IPS-15b (cell line): Measurements from ENCODE around the gene WNT3A.

Source experiments
- H3K27me3 ChIP-seq: one replicate; pipeline ENCODE4 v1.6.1; 2013; ENCODE audit warnings: low read length; ENCODE audit not compliant: control insufficient read depth, insufficient read depth
- H3K36me3 ChIP-seq: one replicate; pipeline ENCODE4 v1.6.1; 2013; ENCODE audit warnings: low read length; ENCODE audit not compliant: control insufficient read depth, insufficient read depth
- H3K4me1 ChIP-seq: one replicate; pipeline ENCODE4 v1.6.1; 2013; ENCODE audit warnings: mild to moderate bottlenecking, low read length; ENCODE audit not compliant: control insufficient read depth, insufficient read depth
- H3K4me3 ChIP-seq: one replicate; pipeline ENCODE4 v1.5.1; 2013; ENCODE audit warnings: low read depth, low read length
- H3K9ac ChIP-seq: one replicate; pipeline ENCODE4 v1.6.1; 2013; ENCODE audit warnings: low read depth, mild to moderate bottlenecking, low read length
- H3K9me3 ChIP-seq: one replicate; pipeline ENCODE4 v1.6.1; 2013; ENCODE audit warnings: mild to moderate bottlenecking, low read length; ENCODE audit not compliant: control insufficient read depth, insufficient read depth

Gene WNT3A

DNA sequence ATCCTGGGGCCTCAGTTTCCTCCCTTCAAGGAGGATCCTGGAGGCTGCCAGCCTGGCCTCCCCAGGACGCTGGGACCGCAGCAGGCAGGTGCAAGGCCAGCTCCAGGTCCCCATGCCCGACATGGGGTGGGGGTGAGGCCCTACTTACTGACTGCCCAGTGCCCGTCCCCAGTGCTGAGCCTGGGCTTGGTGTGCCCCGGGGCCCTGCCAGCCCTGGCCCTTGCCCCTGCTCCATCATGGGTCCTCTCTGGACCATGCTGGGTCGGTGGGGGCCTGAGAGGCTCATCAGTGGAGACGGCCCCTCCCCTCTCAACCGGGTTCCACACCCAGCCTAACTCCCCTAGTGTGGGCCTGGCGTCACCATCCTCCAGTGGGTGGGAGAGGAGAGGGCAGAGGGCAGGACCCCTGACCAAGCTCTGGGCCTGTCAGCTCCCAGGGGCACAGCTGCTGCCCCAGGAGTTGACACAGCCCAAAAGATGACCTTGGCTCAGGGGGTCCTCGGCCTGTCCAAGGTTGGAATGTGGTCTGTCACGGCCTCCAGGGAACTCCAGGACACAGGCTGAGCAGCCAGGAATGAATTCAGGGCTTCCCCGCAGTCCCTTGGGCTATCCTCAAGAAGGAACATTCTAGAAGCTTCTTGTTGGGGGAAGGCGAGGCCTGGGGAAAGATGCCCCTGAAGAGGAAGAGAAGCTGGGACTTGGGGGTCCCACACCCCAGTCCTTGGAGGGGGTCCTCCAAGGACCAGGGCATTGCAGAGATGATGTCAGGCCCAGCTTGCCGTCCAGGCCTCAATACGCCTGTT lies 58.1 kb downstream of the WNT3A start:
- no peaks in the 10 kb centered on the region for H3K4me1 ChIP-seq
- H3K27me3 ChIP-seq = peaks cover 64% of the 10 kb centered on the region
- H3K4me3 ChIP-seq = no peak overlapping the region
- H3K9ac ChIP-seq = no peak overlapping the region
- H3K36me3 ChIP-seq = no peaks in the 10 kb centered on the region
- H3K9me3 ChIP-seq = no peaks in the 10 kb centered on the region

DNA sequence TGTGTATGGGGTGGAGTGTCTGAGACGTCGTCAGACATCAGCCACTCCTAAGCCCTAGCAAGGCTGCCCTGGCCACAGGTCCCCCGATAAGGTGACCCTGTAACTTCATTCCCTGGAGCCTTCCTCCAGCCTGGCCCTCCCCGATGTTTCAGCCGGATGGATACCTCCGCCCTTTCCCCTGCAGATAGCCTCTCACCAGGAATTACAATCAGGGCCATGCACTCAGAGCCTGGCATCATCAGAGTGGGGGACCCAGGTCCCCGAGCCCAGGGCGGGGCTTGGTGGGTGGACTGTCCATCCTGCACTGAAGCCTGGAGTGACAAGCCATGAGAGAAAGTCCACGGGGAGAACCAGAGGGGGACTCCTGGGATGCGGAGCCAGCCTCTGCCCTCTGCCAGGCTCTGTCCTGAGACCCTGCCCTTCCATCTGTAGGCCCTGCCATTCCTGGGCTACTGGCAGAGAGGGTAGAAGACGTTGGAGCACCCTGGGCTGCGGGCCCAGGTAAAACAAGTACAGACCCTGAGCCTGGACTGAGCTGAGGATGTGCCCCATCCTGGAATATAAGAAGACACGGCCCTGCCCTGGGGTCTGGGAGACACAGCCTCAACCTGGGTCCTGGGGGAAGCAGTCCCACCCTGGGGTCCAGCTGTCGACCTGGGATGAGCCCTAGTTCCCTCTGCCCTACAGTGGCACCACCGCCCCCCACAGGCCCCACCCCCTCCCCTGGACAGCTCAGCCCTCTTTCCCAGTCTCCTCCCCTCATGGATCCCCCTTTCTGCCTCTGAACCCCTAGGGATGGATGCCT lies 58.9 kb downstream of the WNT3A start:
- H3K4me1 ChIP-seq = no peaks in the 10 kb centered on the region
- H3K9me3 ChIP-seq = no peaks in the 10 kb centered on the region
- H3K4me3 ChIP-seq = no peak overlapping the region
- H3K9ac ChIP-seq = no peak overlapping the region
- peaks cover 72% of the 10 kb centered on the region for H3K27me3 ChIP-seq
- no peaks in the 10 kb centered on the region for H3K36me3 ChIP-seq

DNA sequence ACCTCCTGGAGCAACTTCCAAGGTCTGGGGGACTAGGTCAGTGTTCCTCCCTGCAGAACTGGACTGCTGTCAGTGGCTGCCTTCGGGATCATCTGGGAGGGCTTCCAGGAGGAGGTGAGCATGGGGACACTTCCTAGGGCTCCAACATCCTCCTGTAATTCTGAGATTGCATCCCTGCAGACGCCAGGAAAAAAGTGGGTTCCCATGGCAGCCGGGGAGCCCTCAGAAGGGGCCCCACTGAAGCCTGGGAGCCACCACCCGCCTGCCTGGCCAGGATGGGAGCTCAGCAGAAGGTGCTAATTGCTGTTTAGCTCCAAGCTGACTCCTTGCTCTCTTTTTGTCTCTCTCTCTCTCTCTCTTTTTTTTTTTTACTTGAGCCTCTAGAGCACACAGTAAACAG lies 59.6 kb downstream of the WNT3A start:
- Histone ChIP-seq H3K36me3 (no peaks in the 10 kb centered on the region), H3K4me1 (no peaks in the 10 kb centered on the region), H3K9ac (no peak overlapping the region), H3K9me3 (no peaks in the 10 kb centered on the region), H3K4me3 (no peak overlapping the region), H3K27me3 (peaks cover 74% of the 10 kb centered on the region)

DNA sequence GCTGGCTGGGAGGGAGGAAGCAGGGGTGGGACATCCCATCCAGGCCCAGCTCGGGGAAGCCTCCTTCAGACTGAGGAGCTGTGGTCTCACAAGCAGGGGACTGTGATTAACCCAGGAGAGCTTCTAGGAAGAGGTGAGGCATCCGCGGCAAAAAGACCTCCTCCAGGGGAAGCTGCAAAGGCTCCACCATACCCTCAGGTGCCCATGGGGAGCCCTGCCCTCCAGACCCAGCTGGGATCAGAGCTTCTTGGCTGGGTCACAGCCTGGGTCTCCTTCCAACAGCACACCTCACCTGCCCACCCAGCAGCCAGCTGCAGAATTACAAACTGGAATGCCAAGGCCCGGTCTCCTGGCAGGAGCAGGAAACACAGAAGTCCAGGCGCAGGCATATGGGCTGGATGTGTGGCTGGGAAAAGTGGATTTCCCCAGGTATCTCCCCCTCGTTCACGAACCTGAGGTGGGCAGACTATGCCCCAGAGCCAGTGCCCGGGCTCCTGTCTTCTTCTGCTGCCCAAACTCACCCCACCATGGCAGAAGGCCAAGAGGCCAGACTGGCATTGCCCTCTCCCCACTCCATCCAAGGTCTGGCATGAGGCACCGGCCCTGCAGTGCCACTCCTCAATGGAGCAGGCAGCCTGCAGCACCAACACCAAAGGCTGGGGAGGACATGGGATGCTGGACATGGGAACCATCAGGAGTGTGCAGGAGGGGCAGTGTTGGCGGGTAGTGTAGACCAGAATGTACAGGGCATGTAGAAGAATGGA lies 60.3 kb downstream of the WNT3A start:
- H3K36me3 ChIP-seq = no peaks in the 10 kb centered on the region

DNA sequence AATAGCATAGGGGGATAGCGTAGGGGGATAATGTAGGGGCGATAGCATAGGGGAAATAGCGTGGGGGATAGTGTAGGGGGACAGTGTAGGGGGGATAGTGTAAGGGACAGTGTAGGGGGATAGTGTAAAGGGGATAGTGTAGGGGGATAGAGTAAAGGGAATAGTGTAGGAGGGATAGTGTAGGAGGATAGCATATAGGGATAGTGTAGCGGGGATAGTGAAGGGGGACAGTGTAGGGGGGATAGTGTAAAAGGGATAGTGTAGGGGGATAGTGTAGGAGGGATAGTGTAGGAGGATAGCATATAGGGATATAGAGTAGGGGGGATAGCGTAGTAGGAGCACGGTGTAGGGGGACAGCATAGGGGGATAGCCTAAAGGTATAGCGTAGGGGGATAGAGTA lies 61.6 kb downstream of the WNT3A start:
- H3K4me1 ChIP-seq = no peaks in the 10 kb centered on the region
- H3K4me3 ChIP-seq = no peak overlapping the region
- no peaks in the 10 kb centered on the region for H3K36me3 ChIP-seq
- peaks cover 82% of the 10 kb centered on the region for H3K27me3 ChIP-seq
- no peak overlapping the region for H3K9ac ChIP-seq
- H3K9me3 ChIP-seq = no peaks in the 10 kb centered on the region

More for the DNA sequence above, 60.3 kb downstream of the WNT3A start:
- H3K9ac ChIP-seq = no peak overlapping the region
- no peaks in the 10 kb centered on the region for H3K9me3 ChIP-seq
- H3K4me3 ChIP-seq = no peak overlapping the region
- H3K27me3 ChIP-seq = peaks cover 77% of the 10 kb centered on the region
- no peaks in the 10 kb centered on the region for H3K4me1 ChIP-seq

DNA sequence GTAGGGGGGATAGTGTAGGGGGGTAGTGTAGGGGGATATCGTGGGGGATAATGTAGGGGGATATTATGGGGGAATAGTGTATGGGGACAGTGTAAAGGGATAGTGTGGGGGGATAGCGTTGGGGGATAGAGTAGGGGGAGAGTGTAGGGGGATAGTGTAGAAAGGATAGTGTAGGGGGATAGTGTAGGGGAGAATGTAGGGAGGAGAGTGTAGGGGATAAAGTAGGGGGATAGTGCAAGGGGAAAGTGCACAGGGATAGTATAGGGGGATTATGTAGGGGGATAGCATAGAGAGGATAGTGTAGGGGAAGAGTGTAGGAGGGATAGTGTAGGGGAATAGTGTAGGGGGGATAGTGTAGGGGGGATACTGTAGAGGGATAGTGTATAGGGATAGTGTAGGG lies 63.4 kb downstream of the WNT3A start:
- H3K27me3 ChIP-seq = peaks cover 84% of the 10 kb centered on the region
- no peaks in the 10 kb centered on the region for H3K4me1 ChIP-seq
- H3K36me3 ChIP-seq = no peaks in the 10 kb centered on the region
- no peaks in the 10 kb centered on the region for H3K9me3 ChIP-seq
- no peak overlapping the region for H3K9ac ChIP-seq
- H3K4me3 ChIP-seq = no peak overlapping the region

DNA sequence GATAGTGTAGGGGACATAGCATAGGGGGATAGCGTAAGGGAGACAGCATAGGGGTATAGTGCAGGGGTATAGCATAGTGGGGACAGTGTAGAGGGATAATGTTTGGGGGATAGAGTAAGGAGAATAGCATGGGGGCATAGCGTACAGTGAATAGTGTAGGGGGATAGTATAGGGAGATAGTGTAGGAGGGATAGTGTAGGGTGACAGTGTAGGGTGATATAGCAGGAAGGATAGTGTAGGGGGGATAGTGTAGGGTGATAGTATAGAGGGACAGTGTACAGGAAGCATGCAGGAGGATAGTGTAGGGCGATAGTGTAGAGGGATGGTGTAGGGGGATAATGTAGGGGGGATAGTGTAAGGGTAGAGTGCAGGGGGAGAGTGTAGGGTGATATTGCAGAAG lies 64.1 kb downstream of the WNT3A start:
- Histone ChIP-seq H3K27me3 (peaks cover 83% of the 10 kb centered on the region), H3K9ac (no peak overlapping the region), H3K4me1 (no peaks in the 10 kb centered on the region), H3K36me3 (no peaks in the 10 kb centered on the region), H3K9me3 (no peaks in the 10 kb centered on the region), H3K4me3 (no peak overlapping the region)

DNA sequence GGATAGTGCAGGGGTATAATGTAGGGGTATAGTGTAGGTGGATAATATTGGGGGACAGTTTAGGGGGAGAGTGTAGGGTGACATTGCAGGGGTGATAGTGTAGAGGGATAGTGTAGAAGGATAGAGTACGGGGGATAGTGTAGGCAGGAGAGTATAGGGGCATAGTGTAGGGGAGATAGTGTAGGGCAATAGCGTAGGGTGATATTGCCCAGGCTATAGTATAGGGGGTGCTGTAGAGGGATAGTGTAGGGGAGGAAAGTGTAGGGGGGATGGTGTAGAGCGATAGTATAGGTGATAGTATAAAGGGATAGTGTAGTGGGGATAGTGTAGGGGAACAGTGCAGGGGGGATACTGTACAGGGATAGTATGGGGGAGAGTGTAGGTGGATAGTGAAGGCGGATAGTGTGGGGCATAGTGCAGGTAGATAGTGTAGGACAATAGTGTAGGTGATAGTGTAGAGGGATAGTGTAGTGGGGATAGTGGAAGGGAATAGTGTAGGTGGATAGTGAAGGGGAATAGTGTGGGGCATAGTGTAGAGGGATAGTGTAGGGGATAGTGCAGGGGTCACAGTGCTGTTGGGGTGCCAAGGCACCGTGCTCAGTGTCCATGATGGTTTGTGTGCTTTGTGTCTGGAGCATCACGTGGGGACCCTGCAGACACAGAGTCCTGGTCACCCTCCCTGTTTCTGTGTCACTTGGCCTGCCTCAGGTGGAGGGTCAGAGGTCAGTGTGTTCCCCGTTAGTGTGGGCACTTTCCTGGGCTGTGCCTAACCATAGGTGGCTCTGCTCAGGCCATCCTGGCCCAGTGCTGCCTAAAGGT lies 65.2 kb downstream of the WNT3A start:
- H3K27me3 ChIP-seq = peaks cover 80% of the 10 kb centered on the region

DNA sequence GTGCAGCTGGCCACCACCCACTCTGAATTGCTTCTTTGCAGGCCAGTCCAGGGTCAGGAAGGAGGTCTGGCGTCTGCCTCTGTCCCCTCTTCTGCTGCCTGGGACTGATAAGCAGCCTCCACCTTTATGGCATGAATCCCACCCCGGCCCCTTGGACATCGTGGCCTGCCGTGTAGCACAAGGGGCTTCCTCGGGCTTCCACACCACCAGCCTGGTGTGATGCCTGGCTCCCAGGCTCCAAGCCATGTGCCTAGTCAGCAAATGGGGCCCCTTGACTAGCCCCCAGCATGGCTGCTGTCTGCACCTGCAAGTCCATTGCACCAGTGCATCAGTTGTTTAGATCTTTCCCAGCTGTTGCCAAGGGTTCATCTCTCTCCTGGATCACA lies 65.9 kb downstream of the WNT3A start:
- H3K9me3 ChIP-seq = no peaks in the 10 kb centered on the region
- H3K27me3 ChIP-seq = peaks cover 80% of the 10 kb centered on the region
- H3K9ac ChIP-seq = no peak overlapping the region
- H3K36me3 ChIP-seq = no peaks in the 10 kb centered on the region
- H3K4me1 ChIP-seq = no peaks in the 10 kb centered on the region
- no peak overlapping the region for H3K4me3 ChIP-seq

More for the DNA sequence above, 65.2 kb downstream of the WNT3A start:
- H3K4me1 ChIP-seq = no peaks in the 10 kb centered on the region
- no peaks in the 10 kb centered on the region for H3K9me3 ChIP-seq
- no peak overlapping the region for H3K4me3 ChIP-seq
- no peaks in the 10 kb centered on the region for H3K36me3 ChIP-seq
- no peak overlapping the region for H3K9ac ChIP-seq

DNA sequence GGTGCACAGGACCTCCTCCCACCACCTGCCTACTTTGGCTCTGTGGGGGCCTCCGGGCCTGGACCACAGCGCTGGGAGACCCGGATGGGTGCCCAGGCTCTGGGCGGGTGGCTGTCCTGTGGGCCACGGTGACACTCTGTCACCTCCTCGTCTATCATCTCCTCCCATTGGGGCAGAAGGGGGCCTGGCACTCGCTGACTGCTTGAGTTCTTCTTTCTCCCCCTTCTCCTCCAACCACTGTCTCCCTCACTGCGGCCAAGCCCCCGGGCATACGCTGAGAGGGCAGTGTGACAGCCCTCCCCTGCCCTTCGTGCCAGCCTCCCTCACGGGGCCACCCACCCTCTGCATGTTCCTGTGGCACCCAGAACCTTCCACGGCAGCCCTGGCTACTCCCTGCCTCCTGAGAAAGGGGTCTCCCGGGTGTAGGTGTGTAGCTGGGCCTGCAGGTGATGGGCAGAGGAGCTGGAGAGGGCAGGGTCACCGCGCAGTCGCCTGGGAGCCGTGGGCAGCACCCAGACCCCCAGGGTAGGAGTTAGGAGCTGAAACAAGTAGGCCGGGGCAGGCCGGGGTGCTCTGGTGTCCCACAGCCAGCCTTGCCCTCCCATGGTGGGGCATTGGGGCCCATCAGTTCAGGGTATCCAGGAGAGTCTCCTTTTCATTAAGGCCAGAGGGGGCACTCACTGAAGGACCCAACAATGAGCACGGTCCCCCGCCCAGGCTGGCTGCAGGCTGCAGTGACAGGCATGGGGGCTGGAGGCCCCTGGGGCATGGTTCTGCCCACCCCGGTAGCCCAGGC lies 66.5 kb downstream of the WNT3A start:
- Histone ChIP-seq H3K4me3 (no peak overlapping the region), H3K9ac (no peak overlapping the region), H3K36me3 (no peaks in the 10 kb centered on the region), H3K9me3 (no peaks in the 10 kb centered on the region), H3K27me3 (peaks cover 78% of the 10 kb centered on the region), H3K4me1 (no peaks in the 10 kb centered on the region)
